HEK293 (cell line): ENCODE measurements around the gene MRPL34.

Source experiments
- CTCF ChIA-PET: fragments of 350-600 bp; formaldehyde crosslinking; extraction: SDS; loops from one replicate; lab custom pipeline; 2021; ENCODE audit warnings: antibody characterized with exemption; lab: Yijun Ruan, JAX
- POLR2A ChIA-PET: fragments of 300-600 bp; formaldehyde crosslinking; extraction: SDS; loops from one replicate; lab custom pipeline; 2020; ENCODE audit warnings: antibody characterized with exemption, inconsistent platforms; lab: Yijun Ruan, JAX
- H3K27ac ChIP-seq: fragments of 200-500 bp; sonication (Bioruptor generic); 2 replicates; pipeline ENCODE4 v1.5.1; 2014; ENCODE audit warnings: low read depth, low read length, control low read depth, inconsistent platforms; ENCODE audit errors: extremely low read depth
- H3K36me3 ChIP-seq, 2 experiments: fragments of 200-500 bp in 1 of 2; sonication (Bioruptor generic) in 1 of 2; 1 replicate in 1 of 2; 2 replicates in 1 of 2; pipeline ENCODE4 v1.5.1; 2014 to 2017; ENCODE audit warnings: inconsistent platforms in 2 of 2, low read length in 2 of 2; ENCODE audit not compliant: control insufficient read depth in 2 of 2, insufficient read depth in 1 of 2
- H3K4me1 ChIP-seq: fragments of 200-500 bp; sonication (Bioruptor generic); 2 replicates; pipeline ENCODE4 v1.5.1; 2014; ENCODE audit warnings: mild to moderate bottlenecking, low read length, inconsistent platforms; ENCODE audit not compliant: control insufficient read depth, insufficient read depth
- H3K4me3 ChIP-seq: 2 replicates; pipeline ENCODE4 v1.5.1; 2011; ENCODE audit warnings: low read depth, mild to moderate bottlenecking, control low read depth, low read length, moderate library complexity
- H3K9me3 ChIP-seq: fragments of 200-500 bp; sonication (Bioruptor generic); 2 replicates; pipeline ENCODE4 v1.5.1; 2014; ENCODE audit warnings: low read depth, low read length, inconsistent platforms; ENCODE audit not compliant: control insufficient read depth, insufficient read depth
- BCL11B ChIP-seq: fragments of 450-650 bp; formaldehyde crosslinking; IDR thresholded peaks from 2 replicates; pipeline ENCODE4 v1.5.1; 2016; ENCODE audit warnings: low read depth, missing biosample characterization, missing genetic modification characterization
- FEZF1 ChIP-seq: fragments of 450-650 bp; formaldehyde crosslinking; IDR thresholded peaks from 2 replicates; pipeline ENCODE4 v1.5.1; 2016; ENCODE audit warnings: missing biosample characterization, missing genetic modification characterization
- KLF9 ChIP-seq: fragments of 450-650 bp; formaldehyde crosslinking; IDR thresholded peaks from 2 replicates; pipeline ENCODE4 v1.5.1; 2016; ENCODE audit warnings: missing biosample characterization, missing genetic modification characterization, low read depth
- MZF1 ChIP-seq: fragments of 450-650 bp; formaldehyde crosslinking; IDR thresholded peaks from 2 replicates; pipeline ENCODE4 v1.5.1; 2017; ENCODE audit warnings: missing biosample characterization, missing genetic modification characterization, borderline replicate concordance
- REST ChIP-seq: fragments of 450-650 bp; formaldehyde crosslinking; IDR thresholded peaks from 2 replicates; pipeline ENCODE4 v1.5.1; 2016; ENCODE audit warnings: missing biosample characterization, missing genetic modification characterization
- TRIM28 ChIP-seq: IDR thresholded peaks from 2 replicates; pipeline ENCODE4 v1.6.1; 2011; ENCODE audit warnings: low read length, control low read depth, borderline replicate concordance
- ZEB2 ChIP-seq: fragments of 450-650 bp; formaldehyde crosslinking; IDR thresholded peaks from 2 replicates; pipeline ENCODE4 v1.5.1; 2016; ENCODE audit warnings: missing biosample characterization, missing genetic modification characterization
- ZFP41 ChIP-seq: fragments of 450-650 bp; formaldehyde crosslinking; IDR thresholded peaks from 2 replicates; pipeline ENCODE4 v1.5.1; 2016; ENCODE audit warnings: missing biosample characterization, missing genetic modification characterization, borderline replicate concordance
- ZIC2 ChIP-seq: fragments of 450-650 bp; formaldehyde crosslinking; IDR thresholded peaks from 2 replicates; pipeline ENCODE4 v1.5.1; 2016; ENCODE audit warnings: missing biosample characterization, missing genetic modification characterization
- ZNF16 ChIP-seq: fragments of 450-650 bp; formaldehyde crosslinking; IDR thresholded peaks from 2 replicates; pipeline ENCODE4 v1.5.1; 2016; ENCODE audit warnings: low read depth, missing biosample characterization, missing genetic modification characterization
- ZNF23 ChIP-seq: fragments of 450-650 bp; formaldehyde crosslinking; IDR thresholded peaks from 2 replicates; pipeline ENCODE4 v1.5.1; 2016; ENCODE audit warnings: missing biosample characterization, missing genetic modification characterization, borderline replicate concordance
- ZNF239 ChIP-seq: fragments of 450-650 bp; formaldehyde crosslinking; IDR thresholded peaks from 2 replicates; pipeline ENCODE4 v1.5.1; 2016; ENCODE audit warnings: missing biosample characterization, missing genetic modification characterization
- ZNF362 ChIP-seq: fragments of 450-650 bp; formaldehyde crosslinking; IDR thresholded peaks from 2 replicates; pipeline ENCODE4 v1.5.1; 2016; ENCODE audit warnings: missing biosample characterization, missing genetic modification characterization
- ZNF449 ChIP-seq: fragments of 450-650 bp; formaldehyde crosslinking; IDR thresholded peaks from 2 replicates; pipeline ENCODE4 v1.5.1; 2017; ENCODE audit warnings: missing biosample characterization, mild to moderate bottlenecking, missing genetic modification characterization, moderate library complexity
- ZNF501 ChIP-seq: fragments of 450-650 bp; formaldehyde crosslinking; IDR thresholded peaks from 2 replicates; pipeline ENCODE4 v1.5.1; 2016; ENCODE audit warnings: missing biosample characterization, missing genetic modification characterization
- ZNF560 ChIP-seq: fragments of 450-650 bp; formaldehyde crosslinking; IDR thresholded peaks from 2 replicates; pipeline ENCODE4 v1.5.1; 2017; ENCODE audit warnings: missing biosample characterization, missing genetic modification characterization, borderline replicate concordance
- ZNF571 ChIP-seq: fragments of 450-650 bp; formaldehyde crosslinking; IDR thresholded peaks from 2 replicates; pipeline ENCODE4 v1.5.0; 2017; ENCODE audit warnings: missing biosample characterization, missing genetic modification characterization
- ZNF621 ChIP-seq: fragments of 450-650 bp; formaldehyde crosslinking; IDR thresholded peaks from 2 replicates; pipeline ENCODE4 v1.5.1; 2017; ENCODE audit warnings: missing biosample characterization, missing genetic modification characterization
- ZNF623 ChIP-seq: fragments of 450-650 bp; formaldehyde crosslinking; IDR thresholded peaks from 2 replicates; pipeline ENCODE4 v1.5.1; 2016; ENCODE audit warnings: missing biosample characterization, missing genetic modification characterization
- ZNF658 ChIP-seq: fragments of 450-650 bp; formaldehyde crosslinking; IDR thresholded peaks from 2 replicates; pipeline ENCODE4; 2016; ENCODE audit warnings: missing biosample characterization, missing genetic modification characterization
- ZNF830 ChIP-seq: fragments of 450-650 bp; IDR thresholded peaks from 2 replicates; pipeline ENCODE4 v1.5.0; 2018; ENCODE audit warnings: missing biosample characterization, missing genetic modification characterization, low read depth, mild to moderate bottlenecking, moderate library complexity
- ZXDB ChIP-seq: fragments of 450-650 bp; formaldehyde crosslinking; IDR thresholded peaks from 2 replicates; pipeline ENCODE4 v1.5.1; 2016; ENCODE audit warnings: missing biosample characterization, missing genetic modification characterization
- TF ChIP-seq, protein P1 (sequence below): fragments of 450-650 bp; formaldehyde crosslinking; IDR thresholded peaks from 2 replicates; pipeline ENCODE4 v1.5.1; 2016; ENCODE audit warnings: missing biosample characterization, missing genetic modification characterization
- TF ChIP-seq, protein P2 (sequence below): fragments of 450-650 bp; IDR thresholded peaks from 2 replicates; pipeline ENCODE4 v1.5.1; 2018; ENCODE audit warnings: missing biosample characterization, missing genetic modification characterization
- TF ChIP-seq, protein P3 (sequence below): fragments of 450-650 bp; formaldehyde crosslinking; IDR thresholded peaks from 2 replicates; pipeline ENCODE4 v1.5.1; 2016; ENCODE audit warnings: missing biosample characterization, missing genetic modification characterization, low read depth
- TF ChIP-seq, protein P4 (sequence below): IDR thresholded peaks from 2 replicates; pipeline ENCODE4 v1.6.1; 2011; ENCODE audit warnings: mild to moderate bottlenecking, low read depth, low read length, borderline replicate concordance

The MRPL34 gene

GRCh38 chr19:17260842-17261325, 44.8 kb upstream of the MRPL34 start (continued):
- TF ChIP-seq ZNF362 (tag by site-specific recombination) (peak; percentile 66; the same call in 1 of the 2 replicates), TRIM28 (peak; percentile 80; the same call in 1 of the 2 replicates), ZEB2 (tag by site-specific recombination) (peak; percentile 69), ZNF501 (tag by site-specific recombination) (no peak), ZIC2 (tag by site-specific recombination) (peak; percentile 29; the same call in 1 of the 2 replicates), KLF9 (tag by site-specific recombination) (peak; percentile 20; the same call in 1 of the 2 replicates), ZNF23 (tag by site-specific recombination) (no peak), ZNF449 (tag by site-specific recombination) (peak; percentile 24; the same call in 1 of the 2 replicates), ZNF621 (tag by site-specific recombination) (no peak)
- TF ChIP-seq, protein P1, sequence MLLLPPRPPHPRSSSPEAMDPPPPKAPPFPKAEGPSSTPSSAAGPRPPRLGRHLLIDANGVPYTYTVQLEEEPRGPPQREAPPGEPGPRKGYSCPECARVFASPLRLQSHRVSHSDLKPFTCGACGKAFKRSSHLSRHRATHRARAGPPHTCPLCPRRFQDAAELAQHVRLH (tag by site-specific recombination), result no peak
- TF ChIP-seq, protein P2, sequence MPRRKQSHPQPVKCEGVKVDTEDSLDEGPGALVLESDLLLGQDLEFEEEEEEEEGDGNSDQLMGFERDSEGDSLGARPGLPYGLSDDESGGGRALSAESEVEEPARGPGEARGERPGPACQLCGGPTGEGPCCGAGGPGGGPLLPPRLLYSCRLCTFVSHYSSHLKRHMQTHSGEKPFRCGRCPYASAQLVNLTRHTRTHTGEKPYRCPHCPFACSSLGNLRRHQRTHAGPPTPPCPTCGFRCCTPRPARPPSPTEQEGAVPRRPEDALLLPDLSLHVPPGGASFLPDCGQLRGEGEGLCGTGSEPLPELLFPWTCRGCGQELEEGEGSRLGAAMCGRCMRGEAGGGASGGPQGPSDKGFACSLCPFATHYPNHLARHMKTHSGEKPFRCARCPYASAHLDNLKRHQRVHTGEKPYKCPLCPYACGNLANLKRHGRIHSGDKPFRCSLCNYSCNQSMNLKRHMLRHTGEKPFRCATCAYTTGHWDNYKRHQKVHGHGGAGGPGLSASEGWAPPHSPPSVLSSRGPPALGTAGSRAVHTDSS (tag by site-specific recombination), result no peak
- TF ChIP-seq, protein P3, sequence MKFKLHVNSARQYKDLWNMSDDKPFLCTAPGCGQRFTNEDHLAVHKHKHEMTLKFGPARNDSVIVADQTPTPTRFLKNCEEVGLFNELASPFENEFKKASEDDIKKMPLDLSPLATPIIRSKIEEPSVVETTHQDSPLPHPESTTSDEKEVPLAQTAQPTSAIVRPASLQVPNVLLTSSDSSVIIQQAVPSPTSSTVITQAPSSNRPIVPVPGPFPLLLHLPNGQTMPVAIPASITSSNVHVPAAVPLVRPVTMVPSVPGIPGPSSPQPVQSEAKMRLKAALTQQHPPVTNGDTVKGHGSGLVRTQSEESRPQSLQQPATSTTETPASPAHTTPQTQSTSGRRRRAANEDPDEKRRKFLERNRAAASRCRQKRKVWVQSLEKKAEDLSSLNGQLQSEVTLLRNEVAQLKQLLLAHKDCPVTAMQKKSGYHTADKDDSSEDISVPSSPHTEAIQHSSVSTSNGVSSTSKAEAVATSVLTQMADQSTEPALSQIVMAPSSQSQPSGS, result no peak
- TF ChIP-seq, protein P4, sequence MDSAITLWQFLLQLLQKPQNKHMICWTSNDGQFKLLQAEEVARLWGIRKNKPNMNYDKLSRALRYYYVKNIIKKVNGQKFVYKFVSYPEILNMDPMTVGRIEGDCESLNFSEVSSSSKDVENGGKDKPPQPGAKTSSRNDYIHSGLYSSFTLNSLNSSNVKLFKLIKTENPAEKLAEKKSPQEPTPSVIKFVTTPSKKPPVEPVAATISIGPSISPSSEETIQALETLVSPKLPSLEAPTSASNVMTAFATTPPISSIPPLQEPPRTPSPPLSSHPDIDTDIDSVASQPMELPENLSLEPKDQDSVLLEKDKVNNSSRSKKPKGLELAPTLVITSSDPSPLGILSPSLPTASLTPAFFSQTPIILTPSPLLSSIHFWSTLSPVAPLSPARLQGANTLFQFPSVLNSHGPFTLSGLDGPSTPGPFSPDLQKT, result no peak

GRCh38 chr19:17262557-17262956, 43.1 kb upstream of the MRPL34 start:
- ChIA-PET POLR2A (no interaction called here), CTCF (interaction anchor here (0.6 to 1.0 kb wide), 3 partner anchors 15 to 27 kb away, joined by 3 to 4 read pairs (median 3); no protein-coding TSS in a partner anchor)
- Histone ChIP-seq H3K36me3 (no peaks in the 10 kb centered on the region), H3K4me3 (no peak overlapping the region), H3K4me1 (no peaks in the 10 kb centered on the region), H3K9me3 (no peaks in the 10 kb centered on the region), H3K27ac (no peak overlapping the region)
- no peak for TF ChIP-seq MZF1 (tag by site-specific recombination)
- no peak for TF ChIP-seq ZXDB (tag by site-specific recombination)
- no peak for TF ChIP-seq FEZF1 (tag by site-specific recombination)
- no peak for TF ChIP-seq ZNF560
- no peak for TF ChIP-seq ZNF830 (tag by site-specific recombination)
- TF ChIP-seq ZNF239 (tag by site-specific recombination), result no peak
- no peak for TF ChIP-seq ZNF658
- no peak for TF ChIP-seq BCL11B (tag by site-specific recombination)
- TF ChIP-seq REST (tag by site-specific recombination), result no peak
- TF ChIP-seq ZNF571 (tag by site-specific recombination), result no peak
- TF ChIP-seq ZFP41, result no peak
- no peak for TF ChIP-seq ZNF16
- no peak for TF ChIP-seq ZNF623 (tag by site-specific recombination)
